Trophoblast cell (in vitro differentiated cells and primary cell): ENCODE data around the gene SLC6A18.

Experiments
- DNase-seq, 2 donors: peaks; one replicate each; pipeline ENCODE4 v3.0.0-alpha.2; 2016
- H2AFZ ChIP-seq: 2 replicates; pipeline ENCODE4 v1.6.1; 2013; ENCODE audit warnings: low read length, moderate library complexity, mild to moderate bottlenecking; ENCODE audit not compliant: insufficient read depth, poor library complexity
- H2AK5ac ChIP-seq: 2 replicates; pipeline ENCODE4 v1.6.1; 2013; ENCODE audit warnings: mild to moderate bottlenecking, low read length
- H2BK120ac ChIP-seq: 2 replicates; pipeline ENCODE4 v1.6.1; 2013; ENCODE audit warnings: low read length, mild to moderate bottlenecking, moderate library complexity; ENCODE audit not compliant: insufficient read depth, poor library complexity
- H2BK12ac ChIP-seq: 2 replicates; pipeline ENCODE4 v1.6.1; 2013; ENCODE audit warnings: mild to moderate bottlenecking, low read length, moderate library complexity
- H2BK5ac ChIP-seq: 2 replicates; pipeline ENCODE4 v1.6.1; 2013; ENCODE audit warnings: low read length, low read depth, moderate library complexity, mild to moderate bottlenecking; ENCODE audit not compliant: poor library complexity
- H3K14ac ChIP-seq: 2 replicates; pipeline ENCODE4 v1.6.1; 2013; ENCODE audit warnings: mild to moderate bottlenecking, low read length
- H3K18ac ChIP-seq: 2 replicates; pipeline ENCODE4 v1.6.1; 2013; ENCODE audit warnings: mild to moderate bottlenecking, low read length
- H3K23ac ChIP-seq: 2 replicates; pipeline ENCODE4 v1.6.1; 2013; ENCODE audit warnings: low read length
- H3K27ac ChIP-seq: 2 replicates; pipeline ENCODE4 v1.5.1; 2013; ENCODE audit warnings: low read depth, mild to moderate bottlenecking, inconsistent platforms, low read length, moderate library complexity
- H3K27me3 ChIP-seq: 2 replicates; pipeline ENCODE4 v1.6.1; 2013; ENCODE audit warnings: inconsistent platforms, mild to moderate bottlenecking, low read length, moderate library complexity; ENCODE audit not compliant: insufficient read depth
- H3K36me3 ChIP-seq, 2 experiments: 1 replicate in 1 of 2; 2 replicates in 1 of 2; pipeline ENCODE4 v1.6.1; 2013; ENCODE audit warnings: low read length in 2 of 2, mild to moderate bottlenecking in 2 of 2, moderate library complexity in 1 of 2; ENCODE audit not compliant: insufficient read depth in 2 of 2, control insufficient read depth in 1 of 2
- H3K4ac ChIP-seq: 2 replicates; pipeline ENCODE4 v1.6.1; 2013; ENCODE audit warnings: low read depth, mild to moderate bottlenecking, low read length, moderate library complexity
- H3K4me1 ChIP-seq, 2 experiments: 1 replicate in 1 of 2; 2 replicates in 1 of 2; pipeline ENCODE4 v1.6.1; 2013; ENCODE audit warnings: low read length in 2 of 2, mild to moderate bottlenecking in 2 of 2, moderate library complexity in 1 of 2; ENCODE audit not compliant: insufficient read depth in 2 of 2, control insufficient read depth in 1 of 2
- H3K4me2 ChIP-seq: 2 replicates; pipeline ENCODE4 v1.6.1; 2013; ENCODE audit warnings: inconsistent platforms, mild to moderate bottlenecking, low read length, moderate library complexity
- H3K4me3 ChIP-seq: 2 replicates; pipeline ENCODE4 v1.5.1; 2013; ENCODE audit warnings: mild to moderate bottlenecking, low read depth, low read length, inconsistent platforms
- H3K79me1 ChIP-seq: one replicate; pipeline ENCODE4 v1.6.1; 2013; ENCODE audit warnings: low read length
- H3K79me2 ChIP-seq: 2 replicates; pipeline ENCODE4 v1.6.1; 2013; ENCODE audit warnings: low read length, mild to moderate bottlenecking; ENCODE audit not compliant: control insufficient read depth, insufficient read depth, poor library complexity
- H3K9ac ChIP-seq: 2 replicates; pipeline ENCODE4 v1.6.1; 2013; ENCODE audit warnings: mild to moderate bottlenecking, low read length
- H3K9me3 ChIP-seq: 2 replicates; pipeline ENCODE4 v1.6.1; 2013; ENCODE audit warnings: low read depth, mild to moderate bottlenecking, control low read depth, inconsistent platforms, low read length; ENCODE audit not compliant: insufficient read depth
- H4K12ac ChIP-seq: 2 replicates; pipeline ENCODE4 v1.6.1; 2013; ENCODE audit warnings: low read depth, mild to moderate bottlenecking, low read length, moderate library complexity
- H4K8ac ChIP-seq: 2 replicates; pipeline ENCODE4 v1.6.1; 2013; ENCODE audit warnings: low read depth, mild to moderate bottlenecking, low read length, moderate library complexity
- H4K91ac ChIP-seq: one replicate; pipeline ENCODE4 v1.6.1; 2013; ENCODE audit warnings: low read depth, mild to moderate bottlenecking, low read length, moderate library complexity
- WGBS: extraction: QIAGEN DNeasy Blood & Tissue Kit; methylation state at CpG from one replicate; pipeline ENCODE4 v1.1.7; 2013; ENCODE audit warnings: missing lambda C conversion rate; ENCODE audit not compliant: insufficient read length, insufficient coverage; ENCODE audit errors: extremely low coverage; 5-methylcytosine and 5-hydroxymethylcytosine counted together

SLC6A18 gene

GRCh38 chr5:1253456-1254105 lies 28.4 kb downstream of the SLC6A18 start:
- Histone ChIP-seq H3K4me1 (no peaks in the 10 kb centered on the region), H3K18ac (no peak overlapping the region), H3K4me3 (no peak overlapping the region), H3K14ac (no peak overlapping the region), H2AK5ac (no peak overlapping the region), H2BK12ac (no peak overlapping the region), H3K36me3 (no peaks in the 10 kb centered on the region), H2BK5ac (no peak overlapping the region), H3K79me1 (no peaks in the 10 kb centered on the region), H3K4me2 (no peak overlapping the region), H4K91ac (no peak overlapping the region), H3K27ac (no peak overlapping the region), H3K23ac (no peak overlapping the region), H3K79me2 (no peaks in the 10 kb centered on the region), H2AFZ (no peak overlapping the region), H4K8ac (no peak overlapping the region), H2BK120ac (no peak overlapping the region), H3K9ac (no peak overlapping the region), H3K27me3 (no peaks in the 10 kb centered on the region), H4K12ac (no peak overlapping the region), H3K9me3 (no peaks in the 10 kb centered on the region), H3K4ac (no peak overlapping the region)
- DNase-seq = no peak
- WGBS = no CpG with 5 or more reads among the region's 33 CpGs

GRCh38 chr5:1254196-1254595 lies 29.0 kb downstream of the SLC6A18 start:
- H3K4me1 ChIP-seq = no peaks in the 10 kb centered on the region
- no peaks in the 10 kb centered on the region for H3K79me1 ChIP-seq
- H2BK120ac ChIP-seq = no peak overlapping the region
- H3K27me3 ChIP-seq = no peaks in the 10 kb centered on the region
- no peak overlapping the region for H3K27ac ChIP-seq
- H4K8ac ChIP-seq = no peak overlapping the region
- no peak overlapping the region for H2BK5ac ChIP-seq
- no peak overlapping the region for H4K91ac ChIP-seq
- H2BK12ac ChIP-seq = no peak overlapping the region
- DNase-seq = no peak
- no peak overlapping the region for H3K4ac ChIP-seq
- no peaks in the 10 kb centered on the region for H3K79me2 ChIP-seq
- no peak overlapping the region for H3K23ac ChIP-seq
- no peak overlapping the region for H3K18ac ChIP-seq
- no peak overlapping the region for H2AFZ ChIP-seq
- no peak overlapping the region for H3K14ac ChIP-seq
- H3K9ac ChIP-seq = no peak overlapping the region
- no peak overlapping the region for H3K4me3 ChIP-seq
- H3K9me3 ChIP-seq = peaks cover 2% of the 10 kb centered on the region
- WGBS = no CpG with 5 or more reads among the region's 19 CpGs
- no peak overlapping the region for H3K4me2 ChIP-seq
- H3K36me3 ChIP-seq = no peaks in the 10 kb centered on the region
- no peak overlapping the region for H2AK5ac ChIP-seq
- no peak overlapping the region for H4K12ac ChIP-seq

DNA sequence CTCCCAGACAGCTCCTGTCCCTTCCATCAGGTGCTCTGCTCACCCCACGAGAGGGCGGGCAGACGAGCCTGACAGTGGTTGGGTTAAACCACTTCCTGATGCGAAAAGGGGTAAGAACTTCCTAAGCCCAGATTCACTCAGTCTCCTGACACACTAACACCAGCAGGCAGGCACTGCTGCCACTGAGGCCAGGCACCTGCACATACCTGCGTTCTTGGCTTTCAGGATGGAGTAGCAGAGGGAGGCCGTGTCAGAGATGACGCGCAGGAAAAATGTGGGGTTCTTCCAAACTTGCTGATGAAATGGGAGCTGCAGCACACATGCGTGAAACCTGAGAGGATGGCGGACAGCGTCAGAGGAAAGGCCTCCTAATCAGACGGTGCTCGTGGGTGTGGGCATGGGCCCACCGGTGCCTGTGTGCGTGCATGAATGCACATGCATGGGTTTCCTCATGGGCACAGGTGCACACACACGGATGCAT lies 29.9 kb downstream of the SLC6A18 start:
- Histone ChIP-seq H3K4me1 (no peaks in the 10 kb centered on the region), H3K9me3 (peaks cover 8% of the 10 kb centered on the region), H3K4me3 (no peak overlapping the region), H3K79me1 (no peaks in the 10 kb centered on the region), H3K18ac (no peak overlapping the region), H3K27me3 (no peaks in the 10 kb centered on the region), H3K79me2 (no peaks in the 10 kb centered on the region), H3K4ac (no peak overlapping the region), H2AK5ac (no peak overlapping the region), H3K4me2 (no peak overlapping the region), H3K9ac (no peak overlapping the region), H4K91ac (no peak overlapping the region), H3K36me3 (no peaks in the 10 kb centered on the region), H4K8ac (no peak overlapping the region), H2BK5ac (no peak overlapping the region), H3K27ac (no peak overlapping the region), H2BK12ac (no peak overlapping the region), H2AFZ (no peak overlapping the region), H3K23ac (no peak overlapping the region), H4K12ac (no peak overlapping the region), H3K14ac (no peak overlapping the region), H2BK120ac (no peak overlapping the region)
- DNase-seq = no peak
- WGBS = no CpG with 5 or more reads among the region's 16 CpGs

GRCh38 chr5:1256776-1257175 lies 31.6 kb downstream of the SLC6A18 start:
- Histone ChIP-seq H3K79me1 (no peaks in the 10 kb centered on the region), H2BK120ac (no peak overlapping the region), H3K23ac (no peak overlapping the region), H2AK5ac (no peak overlapping the region), H3K18ac (no peak overlapping the region), H3K27ac (no peak overlapping the region), H3K9me3 (peaks cover 21% of the 10 kb centered on the region), H4K8ac (no peak overlapping the region), H3K27me3 (no peaks in the 10 kb centered on the region), H2BK12ac (no peak overlapping the region), H2AFZ (no peak overlapping the region), H3K4me2 (no peak overlapping the region), H3K4me3 (peak overlapping the region; percentile 16), H3K14ac (no peak overlapping the region), H3K36me3 (no peaks in the 10 kb centered on the region), H3K9ac (no peak overlapping the region), H4K12ac (no peak overlapping the region), H3K4ac (no peak overlapping the region), H3K79me2 (no peaks in the 10 kb centered on the region), H2BK5ac (no peak overlapping the region), H4K91ac (no peak overlapping the region), H3K4me1 (no peaks in the 10 kb centered on the region)
- no CpG with 5 or more reads among the region's 23 CpGs for WGBS
- no peak for DNase-seq
